Rectal smooth muscle tissue (tissue), 1 donor: ENCODE measurements around the gene CABP4.

Experiments
- H3K27ac ChIP-seq: one replicate; pipeline ENCODE4 v1.7.0; 2013; ENCODE audit warnings: low read depth, low read length, inconsistent platforms
- H3K27me3 ChIP-seq: one replicate; pipeline ENCODE4 v1.7.0; 2013; ENCODE audit warnings: low read length; ENCODE audit not compliant: control insufficient read depth, insufficient read depth
- H3K36me3 ChIP-seq: one replicate; pipeline ENCODE4 v1.7.0; 2013; ENCODE audit warnings: low read length; ENCODE audit not compliant: control insufficient read depth, insufficient read depth
- H3K4me1 ChIP-seq: one replicate; pipeline ENCODE4 v1.7.0; 2013; ENCODE audit warnings: low read length; ENCODE audit not compliant: control insufficient read depth, insufficient read depth
- H3K4me3 ChIP-seq: one replicate; pipeline ENCODE4 v1.7.0; 2013; ENCODE audit warnings: low read length
- H3K9ac ChIP-seq: one replicate; pipeline ENCODE4 v1.7.0; 2013; ENCODE audit warnings: low read length

Gene CABP4

DNA sequence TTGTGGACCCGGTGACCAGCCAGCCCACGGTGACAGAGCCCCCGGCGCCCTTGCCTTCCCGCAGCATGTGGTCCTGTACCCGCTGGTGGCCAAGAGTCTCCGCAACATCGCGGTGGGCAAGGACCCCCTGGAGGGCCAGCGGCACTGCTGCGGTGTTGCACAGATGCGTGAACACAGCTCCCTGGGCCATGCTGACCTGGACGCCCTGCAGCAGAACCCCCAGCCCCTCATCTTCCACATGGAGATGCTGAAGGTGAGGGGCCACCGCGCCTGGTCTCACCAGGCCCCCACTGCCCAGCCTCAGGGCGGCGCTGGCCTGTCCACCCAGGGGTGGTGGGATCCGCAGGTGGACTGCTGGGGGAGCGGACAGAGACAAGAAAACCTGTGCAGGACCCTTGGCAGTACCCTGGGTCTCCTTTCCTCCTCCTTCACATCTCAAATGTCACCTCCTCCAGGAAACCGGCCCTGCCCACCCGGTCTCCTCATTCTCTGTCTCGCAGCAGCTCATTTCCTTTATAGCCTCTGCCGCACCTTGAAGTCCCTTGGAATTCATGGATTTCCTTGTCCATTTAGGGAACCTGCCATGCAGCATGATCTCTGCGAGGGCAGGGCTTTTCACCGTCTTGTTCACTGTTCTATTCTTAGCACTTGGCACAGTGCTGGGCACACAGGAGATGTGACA, 34.2 kb downstream of the CABP4 start:
- no peak overlapping the region for H3K4me3 ChIP-seq
- no peaks in the 10 kb centered on the region for H3K27me3 ChIP-seq
- H3K27ac ChIP-seq: no peak overlapping the region
- peaks cover 13% of the 10 kb centered on the region for H3K36me3 ChIP-seq
- no peak overlapping the region for H3K9ac ChIP-seq
- H3K4me1 ChIP-seq: peaks cover 5% of the 10 kb centered on the region

- Histone ChIP-seq H3K9ac (no peak overlapping the region), H3K27ac (no peak overlapping the region), H3K4me3 (no peak overlapping the region), H3K27me3 (no peaks in the 10 kb centered on the region), H3K36me3 (peaks cover 11% of the 10 kb centered on the region), H3K4me1 (no peaks in the 10 kb centered on the region)
These were observed 35.0 kb downstream of the CABP4 start for GRCh38 chr11:67489885-67490726.

GRCh38 chr11:67490727-67491065, 35.5 kb downstream of the CABP4 start:
- Histone ChIP-seq H3K9ac (no peak overlapping the region), H3K4me3 (no peak overlapping the region), H3K27me3 (no peaks in the 10 kb centered on the region), H3K27ac (no peak overlapping the region), H3K4me1 (no peaks in the 10 kb centered on the region), H3K36me3 (peaks cover 11% of the 10 kb centered on the region)

DNA sequence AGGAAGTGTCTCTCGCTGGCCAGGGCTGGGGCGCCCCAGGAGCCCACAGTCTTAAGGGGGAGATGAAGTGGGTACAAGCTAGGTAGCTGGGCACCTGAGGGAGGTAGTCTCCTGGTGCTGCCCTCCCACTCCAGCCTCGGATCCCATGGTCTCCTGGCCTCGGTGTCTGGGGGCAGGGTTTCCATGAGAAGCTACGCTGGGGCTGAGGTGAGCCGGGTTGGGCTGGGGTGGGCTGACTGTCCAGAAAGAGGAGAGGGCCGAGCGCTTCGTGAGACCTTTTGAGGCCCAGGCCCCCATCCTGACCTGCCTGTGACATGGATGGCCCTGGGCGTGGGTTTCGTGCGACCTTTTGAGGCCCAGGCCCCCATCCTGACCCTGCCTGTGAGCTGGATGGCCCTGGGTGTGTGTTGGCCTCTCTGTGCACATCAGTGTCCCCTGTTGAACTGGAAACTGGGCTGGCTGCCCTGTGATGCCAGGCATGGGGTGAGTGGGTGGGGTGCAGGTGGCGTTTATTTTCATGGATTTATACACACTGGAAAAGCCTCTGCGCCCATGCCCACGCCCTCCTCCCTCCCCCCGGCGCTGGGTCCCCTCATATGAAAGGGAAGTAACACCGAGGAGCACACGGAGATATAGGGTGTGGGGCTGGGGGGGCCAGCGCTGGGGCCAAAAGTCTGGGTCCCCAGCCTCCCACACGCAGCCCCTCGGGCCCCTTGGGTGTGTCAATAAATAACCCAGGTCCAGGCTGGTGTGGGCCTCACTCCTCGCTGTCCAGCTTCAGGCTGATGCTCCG, 36.3 kb downstream of the CABP4 start:
- H3K36me3 ChIP-seq: peaks cover 14% of the 10 kb centered on the region
- H3K9ac ChIP-seq: no peak overlapping the region
- no peak overlapping the region for H3K27ac ChIP-seq
- H3K27me3 ChIP-seq: no peaks in the 10 kb centered on the region
- H3K4me1 ChIP-seq: no peaks in the 10 kb centered on the region
- no peak overlapping the region for H3K4me3 ChIP-seq

DNA sequence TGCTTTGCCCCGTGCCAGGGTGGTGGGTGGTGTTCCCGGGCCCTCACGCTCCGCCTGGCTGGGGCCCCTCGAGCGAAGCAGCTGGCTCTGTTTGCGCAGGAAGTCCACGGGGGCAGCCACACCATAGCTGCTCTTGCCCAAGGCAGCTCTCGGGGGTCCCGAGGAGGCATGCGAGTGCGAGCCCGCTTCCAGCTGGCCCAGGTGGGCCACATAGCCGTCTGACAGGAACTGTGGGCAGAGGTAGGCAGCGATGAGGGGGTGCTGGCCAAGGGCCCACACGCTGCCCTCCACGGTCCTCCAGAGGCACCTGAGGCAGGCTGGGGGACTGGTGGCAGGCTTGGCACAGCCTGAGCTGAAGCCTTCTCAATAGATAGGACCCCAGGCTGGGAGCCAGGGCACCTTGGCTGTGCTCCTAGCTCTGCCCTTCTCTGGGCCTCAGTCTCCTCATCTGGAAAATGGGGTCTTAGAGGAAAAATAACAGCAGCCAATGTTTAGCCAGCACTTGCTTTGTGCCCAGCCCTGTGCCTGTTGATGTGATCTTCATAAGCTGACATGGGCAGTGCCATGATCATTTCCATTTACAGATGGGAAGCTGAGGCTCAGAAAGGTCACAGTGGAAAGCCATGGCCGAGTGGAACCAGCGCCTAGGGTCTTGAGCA, 37.0 kb downstream of the CABP4 start:
- Histone ChIP-seq H3K27me3 (no peaks in the 10 kb centered on the region), H3K4me1 (no peaks in the 10 kb centered on the region), H3K27ac (no peak overlapping the region), H3K4me3 (no peak overlapping the region), H3K36me3 (peaks cover 14% of the 10 kb centered on the region), H3K9ac (no peak overlapping the region)

- Histone ChIP-seq H3K9ac (no peak overlapping the region), H3K4me1 (no peaks in the 10 kb centered on the region), H3K36me3 (peaks cover 11% of the 10 kb centered on the region), H3K27ac (no peak overlapping the region), H3K27me3 (no peaks in the 10 kb centered on the region), H3K4me3 (no peak overlapping the region)
These were observed 37.8 kb downstream of the CABP4 start for GRCh38 chr11:67492801-67493547.

DNA sequence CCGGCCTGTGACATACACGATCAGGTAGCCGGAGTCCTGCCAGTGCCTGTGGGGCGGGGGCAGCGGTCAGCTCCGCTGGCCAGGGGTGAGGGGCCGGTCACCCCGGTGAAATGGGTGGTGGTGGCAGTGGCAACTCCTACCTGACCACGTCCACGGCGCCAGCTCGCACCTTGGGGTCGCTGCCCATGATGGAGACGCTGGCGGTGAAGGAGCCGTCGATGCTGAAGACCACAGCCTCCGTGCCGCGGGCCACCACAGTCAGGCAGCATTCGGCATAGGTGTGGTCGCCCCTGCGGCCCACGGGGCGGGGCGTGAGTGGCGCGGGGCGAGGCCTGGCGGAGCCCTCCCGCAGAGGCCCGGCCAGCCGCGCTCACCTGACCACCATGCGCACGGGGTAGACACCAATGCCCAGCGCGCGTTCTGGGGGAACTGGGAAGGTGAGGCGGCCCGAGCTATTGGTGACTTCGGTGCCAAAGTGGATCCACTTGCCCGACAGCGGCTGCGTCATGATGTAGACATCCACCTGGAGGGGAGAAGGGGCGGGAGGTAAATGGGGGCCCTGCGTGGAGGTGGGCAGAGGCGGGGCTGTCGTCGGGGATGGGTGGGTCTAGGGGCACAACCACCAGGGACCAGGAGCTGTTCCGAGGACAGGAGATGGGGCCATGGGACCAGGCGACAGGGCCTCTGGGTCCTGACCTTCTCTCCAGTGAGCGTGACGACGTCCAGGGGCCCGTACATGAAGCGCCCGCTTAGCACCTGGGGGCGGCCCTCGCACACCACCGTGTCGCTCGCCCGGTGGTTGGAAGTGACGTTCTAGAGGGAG, 38.6 kb downstream of the CABP4 start:
- H3K4me3 ChIP-seq: no peak overlapping the region
- peaks cover 11% of the 10 kb centered on the region for H3K36me3 ChIP-seq
- H3K9ac ChIP-seq: no peak overlapping the region
- H3K4me1 ChIP-seq: no peaks in the 10 kb centered on the region
- no peaks in the 10 kb centered on the region for H3K27me3 ChIP-seq
- H3K27ac ChIP-seq: no peak overlapping the region

DNA sequence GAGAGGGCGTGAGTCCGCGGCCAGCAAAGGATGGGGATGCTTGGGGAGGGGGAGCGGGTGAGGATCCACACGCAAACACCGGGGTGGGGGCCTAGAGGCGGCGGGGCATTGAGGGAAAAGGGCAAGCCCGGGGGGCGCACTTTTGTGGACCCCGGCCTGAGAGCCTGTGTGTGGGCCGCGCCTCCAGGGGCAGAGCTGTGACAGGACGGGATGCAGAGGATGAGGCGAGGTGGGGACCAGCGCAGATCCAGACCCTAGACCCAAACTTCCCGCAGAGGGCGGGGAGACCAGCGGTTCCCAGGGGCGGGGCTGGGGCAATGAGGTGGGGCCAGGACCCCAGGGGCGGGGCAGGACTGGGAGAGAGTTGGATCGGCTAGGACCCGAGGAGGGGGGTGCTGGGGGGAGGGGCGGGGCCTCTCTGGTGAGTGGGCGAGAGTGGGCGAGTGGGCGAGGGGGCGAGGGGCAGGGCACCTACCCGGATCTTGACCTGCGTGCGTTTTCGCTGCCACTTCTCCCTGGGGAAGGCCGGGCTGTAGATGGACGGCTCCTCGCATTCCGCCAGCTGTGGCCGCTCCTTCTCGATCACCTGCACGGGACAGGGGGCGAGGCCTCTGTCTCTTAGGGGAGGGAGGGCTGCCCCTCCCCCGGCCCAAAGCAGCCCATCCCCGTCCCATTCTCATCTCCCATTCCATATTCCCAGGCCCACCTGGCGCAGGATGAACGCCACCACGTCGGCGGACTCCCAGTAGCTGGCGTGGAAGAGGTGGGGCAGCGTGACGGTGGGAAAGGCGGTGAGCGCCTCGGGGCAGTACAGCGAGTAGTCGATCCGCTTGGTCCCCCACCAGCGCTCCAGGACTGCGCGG, 39.4 kb downstream of the CABP4 start:
- Histone ChIP-seq H3K27me3 (no peaks in the 10 kb centered on the region), H3K9ac (no peak overlapping the region), H3K27ac (no peak overlapping the region), H3K4me1 (no peaks in the 10 kb centered on the region), H3K36me3 (peaks cover 12% of the 10 kb centered on the region), H3K4me3 (no peak overlapping the region)

DNA sequence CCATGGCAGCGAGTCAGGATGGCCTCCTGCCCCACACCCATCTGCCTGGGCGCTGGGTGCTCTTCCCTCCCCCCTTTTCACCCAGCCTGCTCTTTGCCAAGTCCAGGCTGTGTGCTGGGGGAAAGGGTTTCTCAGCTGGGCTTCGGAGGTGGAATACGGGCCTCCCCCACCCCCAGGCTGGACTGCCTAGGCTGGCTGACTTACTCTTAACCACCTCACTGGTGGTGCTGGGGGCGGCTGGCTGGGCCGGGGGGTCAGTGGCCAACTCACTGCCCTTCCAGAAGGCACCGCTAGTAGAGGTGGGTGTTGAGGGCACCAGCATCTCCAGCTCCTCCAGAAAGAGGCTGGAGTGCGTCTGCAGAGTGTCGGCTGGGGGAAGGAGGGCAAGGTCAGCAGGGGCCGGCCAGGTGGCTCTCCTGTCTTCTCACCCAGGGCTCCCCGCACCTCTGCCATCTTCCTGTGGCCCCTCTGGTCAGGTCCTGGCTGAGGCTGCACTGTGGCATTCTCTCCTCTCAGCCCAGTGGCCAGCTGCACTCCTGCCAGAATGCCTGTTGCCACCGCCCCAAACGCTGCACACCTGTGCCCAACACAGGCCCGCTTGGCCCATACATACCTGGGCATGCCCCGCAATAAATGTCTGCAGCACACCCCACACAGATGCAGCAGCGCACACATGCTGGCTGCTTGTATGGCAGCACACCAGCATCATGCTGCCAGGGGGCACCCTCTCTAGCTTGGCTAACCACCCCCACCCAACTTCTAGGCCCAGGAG, 40.3 kb downstream of the CABP4 start:
- H3K36me3 ChIP-seq: peaks cover 6% of the 10 kb centered on the region
- no peaks in the 10 kb centered on the region for H3K27me3 ChIP-seq
- no peaks in the 10 kb centered on the region for H3K4me1 ChIP-seq
- H3K9ac ChIP-seq: no peak overlapping the region
- H3K4me3 ChIP-seq: no peak overlapping the region
- H3K27ac ChIP-seq: no peak overlapping the region

- Histone ChIP-seq H3K9ac (no peak overlapping the region), H3K4me1 (no peaks in the 10 kb centered on the region), H3K4me3 (no peak overlapping the region), H3K36me3 (peaks cover 6% of the 10 kb centered on the region), H3K27me3 (no peaks in the 10 kb centered on the region), H3K27ac (no peak overlapping the region)
These were observed 41.0 kb downstream of the CABP4 start for GRCh38 chr11:67496113-67496512.
